Activated CD4-positive, alpha-beta T cell treated with anti-CD3 and anti-CD28 coated beads, Interleukin-2, amount 10 ng/mL, durations not matched to agents 24 days and 14 days (primary cell): Measurements from ENCODE around the gene CLTB. TPM values are rescaled to one million over a fixed set of nuclear protein-coding genes. Genes with fewer than 3 reads are reported as not detected.

ENCODE experiments used
- DNase-seq: peaks from one replicate; pipeline ENCODE4 v3.0.0; 2022
- H3K27ac Mint-ChIP-seq: one replicate; pipeline ENCODE4 v1.8.0; 2022; ENCODE audit warnings: mild to moderate bottlenecking, mixed read lengths
- H3K27me3 Mint-ChIP-seq: one replicate; pipeline ENCODE4 v1.8.0; 2022; ENCODE audit warnings: mixed read lengths
- H3K36me3 Mint-ChIP-seq: one replicate; pipeline ENCODE4 v1.8.0; 2022; ENCODE audit warnings: low read depth, mild to moderate bottlenecking, mixed read lengths
- H3K4me1 Mint-ChIP-seq: one replicate; pipeline ENCODE4 v1.8.0; 2021; ENCODE audit warnings: mixed read lengths
- H3K4me3 Mint-ChIP-seq: one replicate; pipeline ENCODE4 v1.8.0; 2022; ENCODE audit warnings: mild to moderate bottlenecking, moderate library complexity, mixed read lengths
- H3K9me3 Mint-ChIP-seq: one replicate; pipeline ENCODE4 v1.8.0; 2021; ENCODE audit warnings: mixed read lengths
- intact Hi-C: fragments of 100-400 bp; cut with micrococcal nuclease; formaldehyde crosslinking; loops from one replicate; pipeline ENCODE4 v1.15.1; 2023
- total RNA-seq: library from RNA; stranded (reverse); gene quantifications from 2 replicates; pipeline ENCODE4 v1.2.3, GENCODE V29; 2022

CLTB gene
- total RNA-seq, 1 donor from 2014 or later = 76.2 TPM

GRCh38 chr5:176352116-176352878 lies 64.0 kb downstream of the CLTB start:
- H3K27me3 Mint-ChIP-seq = no peaks in the 10 kb centered on the region
- DNase-seq = no peak
- H3K36me3 Mint-ChIP-seq = peaks cover 66% of the 10 kb centered on the region
- peaks cover under 1% of the 10 kb centered on the region for H3K4me1 Mint-ChIP-seq
- no peak overlapping the region for H3K4me3 Mint-ChIP-seq
- no peaks in the 10 kb centered on the region for H3K9me3 Mint-ChIP-seq
- H3K27ac Mint-ChIP-seq = no peak overlapping the region
- intact Hi-C loops = no loop called here

GRCh38 chr5:176350416-176350815 lies 65.9 kb downstream of the CLTB start:
- no peaks in the 10 kb centered on the region for H3K27me3 Mint-ChIP-seq
- no peak overlapping the region for H3K27ac Mint-ChIP-seq
- no peaks in the 10 kb centered on the region for H3K4me1 Mint-ChIP-seq
- no peak for DNase-seq
- no peak overlapping the region for H3K4me3 Mint-ChIP-seq
- peaks cover 72% of the 10 kb centered on the region for H3K36me3 Mint-ChIP-seq
- intact Hi-C loops = no loop called here
- no peaks in the 10 kb centered on the region for H3K9me3 Mint-ChIP-seq

- Mint-ChIP-seq H3K4me3 (no peak overlapping the region), H3K27ac (no peak overlapping the region)
These were observed 73.4 kb downstream of the CLTB start for GRCh38 chr5:176342766-176343458.

More at GRCh38 chr5:176342766-176343458, 73.4 kb downstream of the CLTB start:
- Mint-ChIP-seq H3K9me3 (no peaks in the 10 kb centered on the region), H3K27me3 (no peaks in the 10 kb centered on the region), H3K4me1 (no peaks in the 10 kb centered on the region), H3K36me3 (peaks cover 30% of the 10 kb centered on the region)
- intact Hi-C loops = no loop called here
- no peak for DNase-seq

Other genes with a start within 250 kb of the CLTB start
- gene SIMC1, start 178.1 kb downstream of the CLTB start, total RNA-seq = 36.3 and 37.0 TPM in 2 replicates
- 55.5 and 59.7 TPM in 2 replicates for gene KIAA1191, start 54.8 kb downstream of the CLTB start, total RNA-seq
- gene ARL10, start 51.1 kb downstream of the CLTB start, total RNA-seq = 18.1 and 22.2 TPM in 2 replicates
- gene NOP16, start 27.9 kb downstream of the CLTB start, total RNA-seq = 109 and 114 TPM in 2 replicates
- 96.4 and 104 TPM in 2 replicates for gene HIGD2A, start 27.8 kb downstream of the CLTB start, total RNA-seq
- 42.8 and 43.9 TPM in 2 replicates for gene FAF2, start 31.8 kb upstream of the CLTB start, total RNA-seq
- gene RNF44, start 120.9 kb upstream of the CLTB start, total RNA-seq = 71.4 and 74.0 TPM in 2 replicates
- gene CDHR2, start 132.8 kb upstream of the CLTB start, total RNA-seq = 0.35 and 0.45 TPM in 2 replicates
- gene GPRIN1, start 193.6 kb upstream of the CLTB start, total RNA-seq = 3.7 TPM in 2 replicates
- not detected in 2 replicates for gene SNCB, start 214.0 kb upstream of the CLTB start, total RNA-seq
- gene EIF4E1B, start 214.1 kb upstream of the CLTB start, total RNA-seq = not detected in 2 replicates
- 29.3 and 32.0 TPM in 2 replicates for gene TSPAN17, start 230.9 kb upstream of the CLTB start, total RNA-seq